Measurements from ENCODE around the gene TCF7L2.

TCF7L2 gene

GRCh38 chr10:113068178-113068890 is 118.3 kb downstream of the TCF7L2 start:
- no peak for DNase-seq

- no peak for DNase-seq
These were observed 119.5 kb downstream of the TCF7L2 start for GRCh38 chr10:113069595-113069994.

- DNase-seq: no peak
These were observed 121.4 kb downstream of the TCF7L2 start for GRCh38 chr10:113071446-113071845.

GRCh38 chr10:113073549-113074189 is 123.6 kb downstream of the TCF7L2 start:
- no peak for DNase-seq

GRCh38 chr10:113076949-113077348 is 126.9 kb downstream of the TCF7L2 start:
- DNase-seq: no peak

- no peak for DNase-seq
These were observed 128.3 kb downstream of the TCF7L2 start for GRCh38 chr10:113078282-113078907.

- DNase-seq: no peak
These were observed 130.2 kb downstream of the TCF7L2 start for GRCh38 chr10:113080061-113080924.

- no peak for DNase-seq
These were observed 130.8 kb downstream of the TCF7L2 start for GRCh38 chr10:113080925-113081229.

GRCh38 chr10:113084031-113084430 is 134.0 kb downstream of the TCF7L2 start:
- no peak for DNase-seq

- no peak for DNase-seq
These were observed 135.7 kb downstream of the TCF7L2 start for GRCh38 chr10:113085776-113086175.

- no peak for DNase-seq
These were observed 136.2 kb downstream of the TCF7L2 start for GRCh38 chr10:113086282-113086681.

- peak; percentile 26 for DNase-seq
These were observed 137.3 kb downstream of the TCF7L2 start for GRCh38 chr10:113087165-113088029.

- DNase-seq: no peak
These were observed 138.1 kb downstream of the TCF7L2 start for GRCh38 chr10:113088194-113088593.

GRCh38 chr10:113089551-113089950 is 139.5 kb downstream of the TCF7L2 start:
- DNase-seq: no peak

GRCh38 chr10:113091920-113092319 is 141.9 kb downstream of the TCF7L2 start:
- DNase-seq: no peak

- peak; percentile 81 for DNase-seq
These were observed 143.4 kb downstream of the TCF7L2 start for GRCh38 chr10:113093188-113094113.

GRCh38 chr10:113094114-113094486 is 144.1 kb downstream of the TCF7L2 start:
- no peak for DNase-seq

GRCh38 chr10:113095419-113096127 is 145.5 kb downstream of the TCF7L2 start:
- DNase-seq: no peak

- no peak for DNase-seq
These were observed 146.3 kb downstream of the TCF7L2 start for GRCh38 chr10:113096128-113096996.

- DNase-seq: no peak
These were observed 147.0 kb downstream of the TCF7L2 start for GRCh38 chr10:113097036-113097435.
